Left hindlimb (tissue), 1 donor: ENCODE measurements around the gene SIX4.

Experiments
- DNase-seq: peaks from one replicate; pipeline ENCODE4 v3.0.0-alpha.2; 2018

SIX4 gene

GRCh38 chr14:60721326-60722106 lies 2.6 kb downstream of the SIX4 start:
- DNase-seq = peak; percentile 75

- no peak for DNase-seq
Observed at GRCh38 chr14:60720962-60721325, 3.2 kb downstream of the SIX4 start.

- no peak for DNase-seq
Observed at GRCh38 chr14:60720391-60720790, 3.8 kb downstream of the SIX4 start.

GRCh38 chr14:60713513-60713912 lies 10.6 kb downstream of the SIX4 start:
- DNase-seq = no peak

- no peak for DNase-seq
Observed at GRCh38 chr14:60710494-60710893, 13.7 kb downstream of the SIX4 start.

- DNase-seq = no peak
Observed at GRCh38 chr14:60707858-60708257, 16.3 kb downstream of the SIX4 start.

- DNase-seq = no peak
Observed at GRCh38 chr14:60705100-60705499, 19.1 kb downstream of the SIX4 start.

GRCh38 chr14:60700598-60700997 lies 23.6 kb downstream of the SIX4 start:
- no peak for DNase-seq

- DNase-seq = no peak
Observed at GRCh38 chr14:60695327-60695726, 28.8 kb downstream of the SIX4 start.

- no peak for DNase-seq
Observed at GRCh38 chr14:60691383-60692113, 32.6 kb downstream of the SIX4 start.

GRCh38 chr14:60686865-60687264 lies 37.3 kb downstream of the SIX4 start:
- DNase-seq = no peak

GRCh38 chr14:60684203-60684602 lies 39.9 kb downstream of the SIX4 start:
- no peak for DNase-seq

- DNase-seq = no peak
Observed at GRCh38 chr14:60681271-60681670, 42.9 kb downstream of the SIX4 start.

- DNase-seq = no peak
Observed at GRCh38 chr14:60680511-60680910, 43.6 kb downstream of the SIX4 start.

- DNase-seq = no peak
Observed at GRCh38 chr14:60679566-60680258, 44.4 kb downstream of the SIX4 start.

GRCh38 chr14:60677701-60678100 lies 46.5 kb downstream of the SIX4 start:
- no peak for DNase-seq

- DNase-seq = no peak
Observed at GRCh38 chr14:60670989-60671388, 53.2 kb downstream of the SIX4 start.

GRCh38 chr14:60668431-60669112 lies 55.6 kb downstream of the SIX4 start:
- DNase-seq = no peak

GRCh38 chr14:60665177-60665550 lies 59.0 kb downstream of the SIX4 start:
- no peak for DNase-seq

GRCh38 chr14:60662982-60663381 lies 61.2 kb downstream of the SIX4 start:
- no peak for DNase-seq

- DNase-seq = no peak
Observed at GRCh38 chr14:60661721-60662120, 62.4 kb downstream of the SIX4 start.
